HUES6 (cell line): ENCODE data around the gene NGEF.

Experiments used
- H3K27ac ChIP-seq: 2 replicates; pipeline ENCODE4 v1.7.0; 2013; ENCODE audit warnings: low read depth, mild to moderate bottlenecking, low read length, inconsistent platforms
- H3K27me3 ChIP-seq: 2 replicates; pipeline ENCODE4 v1.6.1; 2013; ENCODE audit warnings: low read length; ENCODE audit not compliant: control insufficient read depth, insufficient read depth
- H3K36me3 ChIP-seq: 2 replicates; pipeline ENCODE4 v1.6.1; 2013; ENCODE audit warnings: low read length; ENCODE audit not compliant: control insufficient read depth, insufficient read depth
- H3K4me1 ChIP-seq: 2 replicates; pipeline ENCODE4 v1.6.1; 2013; ENCODE audit warnings: low read length; ENCODE audit not compliant: control insufficient read depth, insufficient read depth
- H3K4me3 ChIP-seq: 2 replicates; pipeline ENCODE4 v1.5.1; 2013; ENCODE audit warnings: low read depth, low read length
- H3K9ac ChIP-seq: one replicate; pipeline ENCODE4 v1.6.1; 2013; ENCODE audit warnings: mild to moderate bottlenecking, low read length
- H3K9me3 ChIP-seq: 2 replicates; pipeline ENCODE4 v1.6.1; 2013; ENCODE audit warnings: low read depth, low read length; ENCODE audit not compliant: control insufficient read depth, insufficient read depth

Gene NGEF

DNA sequence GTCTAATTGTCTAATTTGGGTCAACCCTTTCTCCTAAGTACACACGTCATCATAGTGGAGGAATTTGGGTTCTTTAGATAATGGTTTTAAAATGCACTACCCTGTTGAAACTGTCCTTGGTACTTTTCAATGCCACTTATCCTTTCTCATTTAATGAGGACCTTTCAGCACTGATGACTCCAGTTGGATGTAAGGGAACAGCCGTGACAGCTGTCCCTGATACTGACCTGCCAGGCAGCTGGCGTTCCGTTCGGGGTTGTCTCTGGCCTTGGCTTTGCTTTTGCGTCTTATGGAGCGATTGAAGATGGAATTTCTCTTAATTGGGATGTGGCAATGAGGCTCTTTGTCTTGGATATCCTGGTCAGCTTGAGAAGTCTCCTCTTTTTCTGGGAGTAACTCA, 38.7 kb downstream of the NGEF start:
- no peak overlapping the region for H3K4me3 ChIP-seq
- no peak overlapping the region for H3K27ac ChIP-seq
- no peaks in the 10 kb centered on the region for H3K9me3 ChIP-seq
- no peaks in the 10 kb centered on the region; the same call in 1 of the 2 replicates for H3K4me1 ChIP-seq
- H3K27me3 ChIP-seq = no peaks in the 10 kb centered on the region
- no peaks in the 10 kb centered on the region for H3K36me3 ChIP-seq
- no peak overlapping the region for H3K9ac ChIP-seq

DNA sequence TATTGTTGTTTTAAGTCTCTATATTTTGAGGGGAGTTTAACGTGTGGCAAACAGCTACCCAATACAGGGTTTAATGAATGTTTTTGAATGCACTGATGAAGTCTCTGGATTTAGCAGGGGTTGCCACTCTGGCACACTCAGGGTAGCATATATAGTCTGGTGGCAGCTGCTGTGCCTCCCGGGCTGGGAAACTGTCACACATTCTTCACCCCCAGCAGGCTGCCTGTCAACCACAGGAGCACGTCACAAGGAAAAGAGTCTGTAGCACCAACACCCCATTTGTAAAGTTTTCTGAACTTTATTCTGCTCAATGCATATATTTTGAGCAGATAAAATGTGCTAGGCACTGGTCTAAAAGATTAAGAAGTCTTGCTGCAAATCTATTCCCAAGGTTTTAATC, 39.3 kb downstream of the NGEF start:
- H3K36me3 ChIP-seq = no peaks in the 10 kb centered on the region
- no peaks in the 10 kb centered on the region for H3K9me3 ChIP-seq
- no peaks in the 10 kb centered on the region; the same call in 1 of the 2 replicates for H3K4me1 ChIP-seq
- no peak overlapping the region for H3K9ac ChIP-seq
- no peak overlapping the region for H3K27ac ChIP-seq
- no peak overlapping the region for H3K4me3 ChIP-seq
- no peaks in the 10 kb centered on the region for H3K27me3 ChIP-seq

DNA sequence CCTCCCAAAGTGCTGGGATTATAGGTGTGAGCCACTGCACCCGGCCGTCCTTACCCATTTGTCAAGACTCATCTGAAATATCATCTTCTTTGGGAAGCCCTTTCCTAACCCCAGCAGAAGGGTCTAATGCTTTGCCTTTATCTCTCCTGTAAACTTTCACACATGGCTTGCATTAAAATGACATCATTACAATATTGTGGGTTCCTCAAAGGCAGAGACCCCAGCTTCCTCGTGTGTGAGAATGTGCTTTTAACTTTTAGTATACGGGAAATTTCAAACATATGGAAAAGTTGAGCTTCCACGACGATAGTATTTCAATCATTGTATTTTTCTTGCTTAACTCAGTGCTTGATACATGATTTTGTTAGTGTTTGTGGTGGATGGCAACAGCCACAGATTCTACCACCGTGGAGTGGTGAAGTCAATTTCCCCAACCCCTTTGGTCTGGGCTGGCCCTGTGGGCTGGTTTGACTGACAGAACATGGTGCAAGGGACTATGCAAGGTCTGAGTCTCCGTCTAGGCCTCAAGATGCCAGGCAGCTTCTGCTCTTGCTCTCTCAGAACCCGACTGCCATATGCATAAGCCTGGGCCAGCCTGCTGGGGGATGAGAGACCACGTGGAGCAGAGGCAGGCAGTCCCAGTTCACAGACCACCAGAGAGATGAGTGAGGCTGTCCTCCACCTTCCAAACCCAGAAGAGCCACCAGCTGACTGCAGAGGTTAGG, 39.9 kb downstream of the NGEF start:
- Histone ChIP-seq H3K9ac (no peak overlapping the region), H3K36me3 (no peaks in the 10 kb centered on the region), H3K4me1 (no peaks in the 10 kb centered on the region), H3K9me3 (no peaks in the 10 kb centered on the region), H3K27ac (no peak overlapping the region), H3K27me3 (no peaks in the 10 kb centered on the region), H3K4me3 (no peak overlapping the region)

DNA sequence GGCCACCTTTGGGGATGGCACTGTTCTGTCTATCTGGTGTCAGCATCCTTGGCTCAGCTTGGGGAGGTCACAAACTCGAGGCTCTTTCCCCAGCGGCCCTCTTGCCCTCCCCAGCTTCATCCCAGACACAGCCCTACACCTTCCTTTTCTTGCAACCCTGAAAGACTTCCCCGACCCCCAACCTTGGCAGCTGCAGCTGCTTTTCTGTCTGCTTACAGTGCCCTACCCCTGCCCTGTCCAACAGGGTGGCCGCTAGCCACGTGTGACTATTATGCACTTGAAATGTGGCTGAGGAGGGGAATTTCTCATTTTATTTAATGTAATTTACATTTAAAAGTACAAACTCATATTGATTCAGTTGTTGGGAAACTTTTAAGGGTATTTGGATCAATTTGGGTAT, 41.3 kb downstream of the NGEF start:
- Histone ChIP-seq H3K4me1 (peaks cover 3% of the 10 kb centered on the region), H3K27ac (no peak overlapping the region), H3K27me3 (no peaks in the 10 kb centered on the region), H3K9ac (no peak overlapping the region), H3K4me3 (no peak overlapping the region), H3K9me3 (no peaks in the 10 kb centered on the region), H3K36me3 (no peaks in the 10 kb centered on the region)

DNA sequence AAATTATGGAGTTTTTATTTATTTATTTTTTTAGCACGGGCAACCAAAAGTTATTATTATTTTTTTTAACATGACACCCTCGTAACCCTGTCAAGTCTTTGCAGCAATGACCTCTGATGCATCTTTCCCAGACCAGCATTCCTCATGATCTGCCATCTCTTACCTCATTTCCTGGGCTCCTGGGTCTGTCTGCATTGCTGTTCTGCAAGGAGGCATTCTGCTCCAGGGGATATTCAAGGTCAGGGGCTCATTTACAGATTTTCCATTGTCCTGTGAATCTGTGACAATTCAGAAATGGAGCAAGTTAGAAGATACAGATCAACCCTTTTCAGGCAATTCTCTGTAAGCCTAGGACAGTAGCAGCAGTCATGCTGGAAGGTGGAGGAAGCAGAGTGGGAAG, 43.0 kb downstream of the NGEF start:
- H3K9ac ChIP-seq = no peak overlapping the region
- peaks cover 6% of the 10 kb centered on the region for H3K9me3 ChIP-seq
- H3K27ac ChIP-seq = no peak overlapping the region
- H3K27me3 ChIP-seq = no peaks in the 10 kb centered on the region
- H3K36me3 ChIP-seq = no peaks in the 10 kb centered on the region
- no peak overlapping the region for H3K4me3 ChIP-seq
- peaks cover 11% of the 10 kb centered on the region for H3K4me1 ChIP-seq

DNA sequence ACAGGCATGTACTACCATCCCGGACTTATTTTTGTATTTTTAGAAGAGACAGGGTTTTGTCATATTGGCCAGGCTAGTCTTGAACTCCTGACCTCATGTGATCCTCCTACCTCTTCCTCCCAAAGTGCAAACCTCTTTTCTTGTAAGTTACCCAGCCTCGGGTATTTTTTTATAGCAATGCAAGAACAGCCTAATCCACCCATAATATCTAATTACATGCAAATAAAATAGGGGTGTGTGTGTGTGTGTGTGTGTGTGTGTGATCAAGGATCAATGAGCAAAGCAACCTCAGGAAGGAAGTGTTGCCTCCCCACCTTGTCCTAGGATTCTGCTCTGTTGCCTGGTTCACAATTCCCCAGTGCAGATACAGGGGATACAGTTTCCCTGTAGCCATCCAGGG, 45.6 kb downstream of the NGEF start:
- Histone ChIP-seq H3K4me3 (no peak overlapping the region), H3K36me3 (no peaks in the 10 kb centered on the region), H3K9me3 (peaks cover 10% of the 10 kb centered on the region), H3K27ac (no peak overlapping the region), H3K4me1 (peaks cover 11% of the 10 kb centered on the region), H3K27me3 (no peaks in the 10 kb centered on the region), H3K9ac (no peak overlapping the region)

DNA sequence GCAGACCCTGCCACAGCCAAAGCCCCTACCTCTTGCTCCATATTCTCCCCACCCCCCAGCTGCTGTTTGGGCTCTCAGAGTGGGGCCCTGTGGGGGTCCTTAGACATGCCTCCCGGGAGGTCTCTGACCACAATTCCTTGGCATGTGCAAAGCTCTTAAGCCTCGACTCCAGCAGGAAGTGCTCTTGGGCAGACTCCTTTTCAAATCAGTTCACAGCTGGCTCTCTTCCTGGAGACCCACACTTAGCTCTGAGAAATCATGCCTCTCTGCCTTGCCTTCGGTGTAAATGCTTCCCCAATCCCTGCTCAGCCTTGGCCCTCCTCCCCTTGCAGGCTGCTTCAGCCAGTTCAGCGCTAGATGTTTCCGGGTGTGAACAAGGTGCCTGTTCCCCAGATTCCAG, 46.9 kb downstream of the NGEF start:
- peaks cover 11% of the 10 kb centered on the region for H3K4me1 ChIP-seq
- no peak overlapping the region for H3K27ac ChIP-seq
- H3K4me3 ChIP-seq = no peak overlapping the region
- no peak overlapping the region for H3K9ac ChIP-seq
- no peaks in the 10 kb centered on the region for H3K27me3 ChIP-seq
- no peaks in the 10 kb centered on the region for H3K36me3 ChIP-seq
- peaks cover 15% of the 10 kb centered on the region for H3K9me3 ChIP-seq

DNA sequence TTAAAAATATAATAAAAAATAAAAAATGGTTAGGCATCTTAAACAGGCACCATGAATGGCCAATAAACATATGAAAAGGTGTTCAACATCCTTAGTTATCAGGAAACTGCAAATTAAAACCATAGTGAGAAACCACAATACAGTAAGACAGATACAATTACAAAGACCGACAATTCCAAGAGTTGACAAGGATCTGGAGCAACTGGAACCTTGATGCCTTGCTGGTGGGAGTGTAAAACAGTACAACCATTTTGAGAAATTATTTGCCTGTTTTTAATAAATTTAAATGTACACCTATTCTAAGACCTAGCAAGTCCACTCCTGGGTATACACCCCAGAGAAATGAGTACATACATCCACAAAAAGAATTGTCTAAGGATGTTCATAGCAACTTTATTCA, 49.1 kb downstream of the NGEF start:
- Histone ChIP-seq H3K27ac (no peak overlapping the region), H3K27me3 (no peaks in the 10 kb centered on the region), H3K4me3 (no peak overlapping the region), H3K4me1 (peaks cover 11% of the 10 kb centered on the region), H3K36me3 (no peaks in the 10 kb centered on the region), H3K9me3 (peaks cover 23% of the 10 kb centered on the region), H3K9ac (no peak overlapping the region)

DNA sequence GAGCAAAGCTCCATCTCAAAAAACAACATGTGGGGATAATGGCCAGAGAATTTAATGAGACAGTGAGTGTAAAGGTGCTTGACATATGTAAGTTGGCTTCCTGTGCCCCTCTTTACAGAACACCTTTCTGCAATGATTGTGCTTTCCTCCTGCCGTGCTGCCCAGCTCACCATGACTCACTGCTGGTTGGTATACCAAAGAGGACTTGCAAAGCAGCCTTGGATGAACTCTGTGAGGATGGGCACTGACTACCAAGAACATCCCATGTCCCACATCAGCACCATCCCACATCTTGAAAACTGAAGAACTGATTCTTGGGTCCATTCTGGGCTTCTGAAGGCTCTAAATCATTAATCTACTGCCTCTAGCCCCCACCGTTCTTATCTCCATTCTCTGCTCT, 52.2 kb downstream of the NGEF start:
- no peak overlapping the region for H3K27ac ChIP-seq
- H3K4me3 ChIP-seq = no peak overlapping the region
- peaks cover 25% of the 10 kb centered on the region for H3K9me3 ChIP-seq
- no peaks in the 10 kb centered on the region; the same call in 1 of the 2 replicates for H3K4me1 ChIP-seq
- no peak overlapping the region for H3K9ac ChIP-seq
- no peaks in the 10 kb centered on the region for H3K36me3 ChIP-seq
- no peaks in the 10 kb centered on the region for H3K27me3 ChIP-seq

DNA sequence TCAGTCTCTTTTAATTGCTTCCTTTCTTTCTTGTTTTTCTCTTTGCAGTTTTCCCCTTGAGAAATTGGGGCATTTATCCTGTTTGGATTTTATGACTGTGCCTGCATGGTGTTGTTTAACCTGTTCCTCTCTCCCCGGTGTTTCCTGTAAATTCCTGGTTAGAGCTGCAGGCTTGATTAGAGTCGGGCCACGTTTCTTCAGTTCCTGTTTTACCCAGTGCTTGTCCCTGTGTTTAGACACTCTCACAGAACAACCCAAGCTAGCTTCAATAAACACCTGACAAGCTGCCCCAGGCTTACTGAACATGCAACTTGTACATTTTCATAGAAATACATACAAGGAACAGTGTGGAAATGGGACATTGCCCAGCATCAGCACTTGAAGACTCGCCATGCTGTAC, 53.9 kb downstream of the NGEF start:
- no peak overlapping the region for H3K27ac ChIP-seq
- H3K4me3 ChIP-seq = no peak overlapping the region
- no peaks in the 10 kb centered on the region for H3K27me3 ChIP-seq
- H3K9ac ChIP-seq = no peak overlapping the region
- H3K4me1 ChIP-seq = no peaks in the 10 kb centered on the region
- H3K36me3 ChIP-seq = no peaks in the 10 kb centered on the region
- peaks cover 17% of the 10 kb centered on the region for H3K9me3 ChIP-seq

DNA sequence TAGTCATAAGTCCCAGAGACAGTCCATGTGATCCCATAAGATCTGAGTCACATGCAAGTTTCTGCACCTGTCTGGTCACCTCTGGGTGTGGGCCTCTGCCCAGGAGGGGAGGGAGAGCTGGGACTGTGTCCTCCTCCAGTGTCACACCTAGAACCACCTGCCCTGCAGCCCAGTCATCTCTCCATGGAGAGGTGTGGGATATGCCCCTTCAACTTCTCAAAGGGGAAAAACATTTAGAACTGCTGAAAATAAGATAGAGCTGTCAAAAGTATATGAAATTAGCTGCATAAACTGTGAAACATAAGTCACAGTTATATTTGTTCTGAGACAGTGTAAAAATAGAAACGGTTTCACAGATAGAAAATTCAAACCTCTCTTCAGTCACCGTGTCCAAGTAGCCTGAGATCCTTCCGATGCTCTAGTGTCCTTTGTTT, 55.4 kb downstream of the NGEF start:
- no peak overlapping the region for H3K9ac ChIP-seq
- no peaks in the 10 kb centered on the region for H3K36me3 ChIP-seq
- peaks cover 15% of the 10 kb centered on the region for H3K9me3 ChIP-seq
- no peak overlapping the region for H3K4me3 ChIP-seq
- H3K4me1 ChIP-seq = no peaks in the 10 kb centered on the region
- no peak overlapping the region for H3K27ac ChIP-seq
- no peaks in the 10 kb centered on the region for H3K27me3 ChIP-seq
